Hippocampal formation (tissue), 2 donors: ENCODE results near the gene PTPRG.
A peak's percentile ranks its signal among the peaks of the same experiment; 100 is the strongest.

ENCODE experiments used
- DNase-seq, 2 donors: peaks; one replicate each; lab custom pipeline; 2025; lab: John Stamatoyannopoulos, UW

PTPRG gene

DNA sequence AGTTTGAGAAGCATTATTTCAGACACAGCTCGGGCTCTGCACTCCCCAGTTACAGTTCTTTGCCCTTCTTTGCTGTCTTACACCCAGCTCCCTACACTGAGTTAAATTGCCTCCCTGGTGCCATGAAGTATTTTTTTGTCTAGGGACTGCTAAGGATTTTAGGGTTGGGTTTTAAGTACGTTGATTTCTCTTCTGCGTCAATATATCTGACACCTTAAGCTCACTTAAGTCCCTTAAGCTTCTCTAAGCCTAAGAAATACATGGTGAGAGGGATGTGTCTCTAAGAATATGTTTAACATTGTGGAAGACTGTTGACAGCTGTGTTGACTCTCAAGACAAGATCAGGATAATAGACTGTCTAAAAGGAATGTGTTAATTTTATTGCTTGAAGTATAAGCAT is 400.5 kb downstream of the PTPRG start:
- no peak for DNase-seq

DNA sequence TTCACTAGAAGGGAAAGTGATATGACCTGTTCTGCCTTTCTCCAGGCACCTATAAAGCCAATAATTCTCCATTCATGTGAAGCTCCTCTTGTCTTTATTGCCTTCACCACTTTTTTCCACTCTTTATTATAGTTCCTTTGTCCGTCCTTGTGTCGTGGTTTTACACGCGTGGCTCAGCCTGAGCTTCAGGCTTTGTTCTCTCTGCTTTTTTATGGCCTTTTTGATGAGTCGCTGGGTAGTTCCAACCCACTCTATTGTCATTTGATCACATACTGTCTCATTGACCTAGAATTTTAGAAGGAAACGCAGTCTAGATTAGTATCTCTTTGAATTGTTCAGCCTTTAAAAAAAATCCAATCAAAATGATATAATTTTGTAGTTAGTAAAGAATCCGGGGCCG is 403.2 kb downstream of the PTPRG start:
- DNase-seq = no peak

DNA sequence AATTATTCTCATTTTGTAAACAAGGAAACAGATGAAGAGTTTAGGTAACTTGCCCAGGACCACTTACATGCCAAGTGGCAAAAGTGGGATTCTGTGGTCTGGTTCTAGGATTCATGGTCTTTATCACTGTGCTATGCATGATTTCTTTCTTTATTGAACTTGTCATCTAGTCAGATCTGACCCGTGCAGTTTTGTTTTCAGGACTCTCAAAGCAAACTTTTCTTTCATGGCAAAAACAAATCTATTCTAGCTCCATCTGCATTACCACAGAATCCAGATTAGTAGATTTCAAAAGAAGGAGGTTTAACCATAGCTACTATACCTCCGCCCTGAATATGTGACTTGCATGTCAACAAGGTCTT is 404.4 kb downstream of the PTPRG start:
- no peak for DNase-seq

DNA sequence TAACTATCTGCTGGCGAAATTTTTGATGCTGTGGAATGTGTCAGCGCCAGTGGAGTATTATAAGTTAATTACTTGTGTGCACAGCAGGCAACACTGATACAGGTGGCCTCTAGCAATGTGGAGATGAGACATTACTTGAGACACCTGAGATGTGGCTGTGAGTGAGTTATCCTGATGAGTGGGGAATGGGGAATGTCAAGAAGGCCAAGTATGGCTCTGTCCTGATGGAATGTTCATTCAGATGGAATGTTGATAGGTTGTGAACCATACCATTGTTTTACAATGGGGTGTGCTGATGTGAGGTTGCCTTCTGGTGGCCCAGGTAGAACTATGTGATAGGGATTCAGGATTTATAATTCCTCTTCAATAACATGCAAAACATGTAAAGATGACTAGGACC is 404.8 kb downstream of the PTPRG start:
- DNase-seq = no peak

DNA sequence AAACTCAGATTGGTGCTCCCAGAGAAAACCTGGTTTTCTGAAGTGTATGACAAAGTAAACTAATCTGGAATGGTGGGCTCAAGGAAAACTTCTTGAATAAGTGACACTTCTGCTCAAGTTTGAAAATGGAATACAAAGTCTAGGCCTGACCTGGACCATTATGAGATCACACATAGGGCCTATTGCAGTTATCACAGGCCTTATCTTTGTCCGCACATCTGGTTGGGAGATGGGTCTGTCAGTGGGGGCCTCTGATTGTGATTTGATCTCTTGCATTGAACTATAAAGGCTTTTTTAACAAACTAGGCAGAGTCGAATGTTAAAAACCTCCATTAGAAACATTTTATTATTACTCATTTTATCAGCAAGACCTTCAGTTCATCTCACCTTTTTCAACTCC is 405.6 kb downstream of the PTPRG start:
- no peak for DNase-seq

DNA sequence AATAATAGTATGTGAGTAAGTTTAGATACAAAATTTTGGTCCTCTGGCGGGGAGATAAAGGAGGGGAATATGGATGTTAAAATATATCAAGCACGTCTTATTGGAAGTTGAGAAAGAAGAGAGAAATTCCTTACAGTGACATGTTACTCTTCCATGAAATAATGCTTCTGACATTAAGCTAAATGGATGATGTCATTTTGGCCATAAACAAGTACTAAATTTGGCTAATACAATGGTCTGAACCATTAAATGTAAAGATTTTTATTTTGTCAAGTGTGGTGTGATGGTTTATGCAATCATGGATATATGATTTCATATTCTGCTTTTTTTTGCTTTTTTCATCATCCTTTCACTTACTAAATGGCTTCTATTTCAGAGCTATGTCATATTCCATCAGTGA is 406.6 kb downstream of the PTPRG start:
- DNase-seq = no peak

DNA sequence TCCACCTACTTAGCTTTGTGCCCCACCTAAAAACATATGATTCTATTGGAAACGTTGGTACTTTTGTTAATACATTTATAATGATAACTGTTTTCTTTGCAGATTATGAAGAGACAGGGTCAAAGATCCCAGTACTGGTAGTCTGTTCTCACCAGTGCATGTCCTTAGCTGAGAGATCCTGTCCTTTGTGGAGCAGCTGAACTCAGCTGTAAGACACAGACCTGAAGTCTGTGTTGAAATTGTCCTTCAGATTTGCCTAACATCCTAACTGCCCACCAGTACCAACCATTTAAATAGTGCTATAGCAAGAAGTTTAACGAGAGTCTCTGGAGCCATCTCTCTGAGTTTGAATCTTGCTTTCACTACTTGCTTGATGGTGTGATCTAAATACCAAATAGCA is 413.3 kb downstream of the PTPRG start:
- no peak for DNase-seq

DNA sequence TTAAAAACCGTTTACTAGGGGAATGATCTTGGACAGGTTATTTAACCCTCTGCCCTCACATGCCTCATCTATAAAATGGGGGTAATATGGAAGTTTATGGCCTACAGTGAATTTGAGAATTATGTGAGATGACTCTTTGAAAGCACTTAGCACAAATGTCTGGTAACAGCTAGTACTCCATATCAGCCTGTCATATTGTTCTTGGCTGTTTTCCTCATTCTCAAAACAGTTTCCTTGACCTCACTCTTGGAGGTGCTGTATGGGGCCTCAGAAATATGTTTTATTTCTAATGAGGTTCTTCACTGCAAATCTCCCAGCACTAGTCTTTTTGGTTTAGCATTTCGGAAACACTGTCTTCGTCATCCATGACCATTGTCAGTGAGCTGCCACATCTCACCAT is 413.8 kb downstream of the PTPRG start:
- no peak for DNase-seq

DNA sequence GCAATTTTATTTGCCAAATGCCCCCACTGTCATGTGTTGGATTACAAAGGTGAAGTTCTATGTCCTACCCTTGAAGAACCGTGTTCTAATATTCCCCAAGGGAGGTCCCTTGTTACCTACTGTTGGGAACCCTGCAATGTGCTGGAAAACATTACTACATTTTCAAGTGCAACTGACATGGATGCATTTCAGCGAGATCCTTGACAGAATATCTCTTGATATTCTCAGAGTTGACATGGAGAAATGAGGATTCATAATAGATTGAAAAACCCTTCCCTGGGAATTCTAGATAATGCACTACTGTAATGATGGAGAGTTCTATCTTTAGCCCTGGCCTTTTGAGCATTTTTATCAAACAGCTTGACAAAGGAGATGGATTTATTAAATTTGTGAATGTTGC is 414.6 kb downstream of the PTPRG start:
- DNase-seq = no peak

DNA sequence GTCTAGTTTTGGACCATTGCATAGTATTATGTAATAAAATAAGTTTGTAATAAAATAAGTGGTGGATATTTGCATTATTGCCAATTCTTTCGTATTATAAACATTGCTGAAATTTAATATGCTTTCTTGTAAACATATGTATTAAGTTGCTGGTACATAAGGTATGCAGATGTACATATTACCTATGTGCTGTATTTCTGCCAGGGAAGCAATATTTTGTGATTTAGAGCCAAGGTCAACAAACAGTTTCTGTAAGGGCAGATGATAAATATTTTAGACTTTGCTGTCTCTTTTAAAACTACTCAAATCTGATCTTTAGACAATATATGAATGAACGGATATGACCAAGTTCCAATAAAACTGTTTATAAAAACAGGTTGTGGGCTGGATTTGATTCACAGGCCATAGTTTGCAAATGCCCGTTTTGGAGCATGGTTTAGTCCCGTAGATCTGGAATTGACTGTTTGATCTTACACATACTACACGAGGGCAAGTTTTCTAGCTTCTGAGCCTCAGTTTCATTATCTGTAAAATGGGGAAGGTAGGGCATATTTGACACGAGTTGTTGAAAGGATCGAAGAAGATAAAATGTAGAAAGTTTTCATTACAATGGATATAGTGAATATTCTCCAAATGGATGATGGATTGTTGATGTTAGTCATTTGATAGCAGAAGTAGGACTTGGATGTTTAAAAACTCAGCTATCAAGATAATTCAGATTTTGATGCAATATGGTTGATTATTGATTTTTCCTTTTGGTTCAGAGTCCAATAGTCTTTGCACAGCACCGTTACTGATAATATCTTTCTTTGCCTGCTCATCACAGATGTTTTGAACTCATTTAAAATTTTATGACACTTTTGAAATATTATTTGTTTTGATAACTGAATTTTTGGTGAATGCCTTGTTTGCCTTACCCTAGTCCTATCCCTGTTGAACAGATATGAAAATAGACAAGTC is 417.4 kb downstream of the PTPRG start:
- DNase-seq = no peak

DNA sequence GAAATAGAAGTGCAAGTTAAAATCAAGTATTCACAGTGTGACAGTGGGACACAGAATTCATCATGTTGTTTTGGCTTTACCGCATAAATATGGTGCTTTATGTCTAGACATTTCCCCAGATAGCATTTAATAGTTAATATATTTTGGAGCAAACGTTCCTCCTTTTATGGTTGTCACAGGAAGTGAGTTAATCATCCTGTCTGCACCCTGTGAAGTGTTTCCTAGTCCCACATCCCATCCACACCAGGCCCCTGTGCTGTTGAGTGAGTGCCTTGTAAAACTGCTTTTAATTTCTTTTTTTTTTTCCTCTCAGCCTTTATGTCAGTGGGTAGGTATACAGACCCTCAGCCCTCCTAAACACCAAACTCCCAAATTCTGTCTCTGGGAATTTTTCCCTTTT is 418.3 kb downstream of the PTPRG start:
- no peak for DNase-seq

DNA sequence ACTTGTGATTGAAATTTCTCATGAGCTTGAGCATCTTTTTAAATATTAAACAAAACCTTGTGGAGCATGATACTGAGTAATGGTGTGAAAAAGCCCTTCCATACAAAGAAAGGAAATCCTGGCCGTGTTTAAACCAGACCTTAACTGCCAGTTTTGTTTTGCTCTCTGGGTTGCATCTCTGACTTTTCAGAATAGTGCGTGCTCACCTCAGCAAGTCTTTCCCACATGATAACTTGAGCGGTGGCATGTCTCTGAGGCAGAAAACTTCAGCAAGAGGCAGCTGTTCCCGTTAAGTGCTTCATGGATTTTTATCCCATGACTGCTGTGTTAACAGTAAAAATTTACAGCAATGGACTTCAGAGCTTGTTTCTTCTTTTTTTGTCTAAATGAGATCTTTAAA is 418.7 kb downstream of the PTPRG start:
- DNase-seq = no peak

DNA sequence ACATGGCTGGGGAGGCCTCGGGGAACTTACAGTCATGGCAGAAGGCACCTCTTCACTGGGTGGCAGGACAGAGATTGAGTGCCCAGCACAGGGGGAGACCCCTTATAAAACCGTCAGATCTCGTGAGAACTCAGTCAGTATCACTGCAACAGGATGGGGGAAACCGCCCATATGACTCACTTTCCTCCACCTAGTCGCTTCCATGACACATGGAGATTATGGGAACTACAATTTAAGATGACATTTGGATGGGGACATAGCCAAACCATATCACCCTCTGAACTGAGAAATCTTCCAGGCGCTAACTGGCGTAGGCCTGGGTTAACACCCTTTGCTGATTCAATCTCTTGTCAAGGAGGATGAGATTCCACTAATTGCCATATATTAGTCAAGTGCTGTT is 419.7 kb downstream of the PTPRG start:
- DNase-seq = no peak

DNA sequence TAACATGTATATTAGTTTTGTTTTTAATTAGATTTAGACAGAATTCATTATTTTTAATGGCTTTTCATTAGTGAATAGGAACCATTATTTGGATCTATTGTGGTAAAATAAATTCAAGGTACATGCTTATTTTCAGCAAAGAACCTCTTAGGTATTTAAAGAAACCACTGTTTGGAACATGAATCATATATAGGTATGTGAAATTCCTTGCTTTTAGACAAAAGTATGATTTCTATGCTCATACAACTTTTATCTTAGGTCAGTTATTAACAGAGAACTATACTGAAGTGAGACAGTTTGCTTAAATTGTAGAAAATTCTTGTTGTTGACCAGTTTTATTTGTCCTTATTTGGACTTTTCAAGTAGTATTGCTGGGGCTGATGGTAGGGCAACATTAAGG is 422.1 kb downstream of the PTPRG start:
- DNase-seq = no peak

DNA sequence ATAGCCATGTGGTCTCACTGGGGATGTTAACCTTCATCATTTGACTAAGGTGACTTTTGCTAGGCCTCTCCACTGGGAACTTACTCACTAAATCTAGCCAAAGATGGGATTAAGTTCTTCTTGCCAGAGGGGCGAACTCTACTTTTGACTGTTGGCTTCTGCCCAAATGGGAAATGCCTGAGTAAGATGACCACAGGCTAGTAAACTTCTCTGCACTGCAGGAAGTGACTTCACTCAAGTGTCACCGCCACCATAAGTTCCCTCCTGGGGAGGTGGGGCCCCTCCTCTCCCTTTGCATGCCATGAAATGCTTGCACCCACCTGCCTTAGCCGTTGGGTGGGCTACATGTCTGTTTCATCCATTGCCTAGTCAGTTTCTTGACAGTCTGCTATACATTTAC is 423.6 kb downstream of the PTPRG start:
- DNase-seq = no peak

DNA sequence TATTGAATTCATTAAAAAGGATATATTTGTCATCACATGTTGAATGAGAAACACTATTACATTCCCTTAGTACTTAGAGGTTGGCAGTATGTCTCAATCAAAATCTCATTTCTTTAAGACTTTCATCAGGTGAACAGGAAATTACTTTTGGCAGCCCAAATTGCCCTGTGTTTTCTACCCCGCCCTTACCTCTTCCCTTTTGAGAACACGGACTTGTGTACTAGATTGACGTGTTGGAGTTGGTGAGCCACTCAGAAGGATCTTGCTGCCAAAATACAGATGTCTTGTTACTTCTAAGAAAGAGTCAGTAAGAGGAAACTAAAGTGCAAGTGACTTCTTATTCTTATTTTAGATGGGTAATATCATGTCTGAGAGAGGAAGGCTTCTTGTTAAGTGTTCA is 425.1 kb downstream of the PTPRG start:
- no peak for DNase-seq

DNA sequence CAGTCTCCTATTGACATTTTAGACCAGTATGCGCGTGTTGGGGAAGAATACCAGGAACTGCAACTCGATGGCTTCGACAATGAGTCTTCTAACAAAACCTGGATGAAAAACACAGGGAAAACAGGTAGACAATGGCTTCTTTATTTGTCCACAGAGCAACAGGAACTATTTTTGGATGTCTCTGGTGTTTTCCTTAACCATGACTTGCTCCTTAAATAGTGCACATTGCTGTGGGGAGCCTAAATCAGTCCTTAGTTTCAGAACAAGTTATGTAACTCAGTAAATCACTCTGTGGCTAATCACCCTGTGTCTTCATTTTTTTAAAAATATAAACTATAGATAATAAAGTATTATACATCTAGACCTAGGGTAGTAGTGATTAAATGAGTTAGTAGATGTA is 428.3 kb downstream of the PTPRG start:
- DNase-seq = no peak

DNA sequence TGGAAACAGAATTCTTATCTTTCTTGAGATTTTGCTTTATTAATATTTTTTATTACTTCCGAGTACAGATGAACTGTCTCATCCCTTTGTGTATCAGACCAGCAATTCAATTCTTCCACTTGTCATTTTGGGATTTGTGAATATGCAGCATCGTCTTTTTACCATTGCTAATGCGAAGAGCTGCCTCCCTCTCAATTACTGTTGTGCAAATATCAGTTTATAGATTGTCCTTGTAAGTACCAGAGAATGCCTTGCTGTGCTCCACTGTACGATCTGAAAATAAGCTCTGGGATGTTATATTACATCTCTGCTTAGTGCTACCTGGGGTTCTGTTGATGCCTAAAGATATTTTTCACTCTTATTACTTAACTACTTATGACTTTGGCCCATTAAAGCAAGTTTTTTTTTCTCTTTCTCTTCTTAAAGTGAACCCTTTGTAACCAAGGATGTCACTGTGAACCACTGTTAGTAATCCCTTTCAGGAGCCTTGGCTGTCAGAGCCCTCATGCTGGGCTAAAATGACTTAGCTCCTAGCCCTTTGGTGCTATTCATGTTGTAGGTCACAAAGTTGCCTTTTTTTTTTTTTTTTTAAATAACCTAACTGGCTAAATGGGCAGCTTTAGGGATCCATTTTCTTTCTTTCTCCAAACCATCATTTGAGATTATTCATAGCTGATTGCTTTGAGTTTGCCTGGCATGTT is 429.1 kb downstream of the PTPRG start:
- no peak for DNase-seq

DNA sequence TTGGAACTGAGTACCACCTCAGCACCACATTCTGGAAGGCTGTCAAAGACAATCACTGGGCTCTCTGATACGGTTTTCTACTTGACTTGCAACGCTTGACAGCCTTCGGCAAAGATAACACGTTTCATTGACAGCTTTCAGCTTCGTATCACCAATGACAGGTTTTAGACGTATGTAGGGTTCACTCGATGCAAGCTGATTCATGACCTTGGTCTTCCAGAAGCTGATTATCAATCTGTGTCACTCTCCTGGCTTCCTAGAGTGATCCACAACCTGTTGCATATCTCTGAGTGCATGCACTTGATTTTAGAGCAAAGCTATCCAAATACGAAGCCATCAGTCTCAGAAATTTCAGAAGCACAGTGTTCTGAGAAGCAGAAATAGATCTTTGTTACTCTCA is 430.3 kb downstream of the PTPRG start:
- no peak for DNase-seq

DNA sequence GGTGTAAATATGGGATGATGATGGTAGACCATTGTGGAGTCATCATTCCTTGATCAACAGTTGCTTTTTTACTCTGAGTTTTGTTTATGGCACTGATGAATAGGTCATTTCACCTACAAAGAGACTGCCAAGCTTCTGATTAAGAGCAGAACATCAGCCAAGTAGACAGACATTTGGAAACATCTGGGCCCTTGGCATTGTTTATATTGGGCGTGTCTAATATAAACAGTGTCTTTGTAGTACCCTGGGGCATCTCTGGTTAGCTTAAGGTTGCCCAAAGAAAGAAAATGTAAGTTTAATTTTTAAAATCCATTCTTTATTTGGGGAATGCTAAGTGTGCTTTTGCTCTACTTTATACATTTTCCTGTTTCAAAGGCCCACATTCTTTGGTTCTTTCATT is 435.0 kb downstream of the PTPRG start:
- DNase-seq = no peak

DNA sequence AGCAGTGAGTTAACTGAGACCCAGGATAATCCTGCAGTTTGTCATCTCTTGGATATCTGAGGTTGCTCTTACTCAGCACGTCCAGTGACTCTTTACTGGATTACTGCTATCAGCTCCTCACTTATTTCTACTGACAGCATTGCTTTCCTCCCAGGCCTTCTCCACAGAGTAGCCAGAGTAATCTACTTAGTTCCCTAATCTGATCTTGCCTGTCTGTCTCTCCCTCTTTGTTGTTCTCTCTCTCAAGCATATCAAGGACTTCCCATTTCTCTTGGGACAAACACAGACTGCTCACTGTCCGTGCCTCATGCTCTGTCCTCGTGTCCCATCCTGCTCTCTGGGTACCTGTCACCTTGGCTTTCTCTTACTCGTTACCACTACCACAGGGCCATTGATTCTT is 435.7 kb downstream of the PTPRG start:
- no peak for DNase-seq

DNA sequence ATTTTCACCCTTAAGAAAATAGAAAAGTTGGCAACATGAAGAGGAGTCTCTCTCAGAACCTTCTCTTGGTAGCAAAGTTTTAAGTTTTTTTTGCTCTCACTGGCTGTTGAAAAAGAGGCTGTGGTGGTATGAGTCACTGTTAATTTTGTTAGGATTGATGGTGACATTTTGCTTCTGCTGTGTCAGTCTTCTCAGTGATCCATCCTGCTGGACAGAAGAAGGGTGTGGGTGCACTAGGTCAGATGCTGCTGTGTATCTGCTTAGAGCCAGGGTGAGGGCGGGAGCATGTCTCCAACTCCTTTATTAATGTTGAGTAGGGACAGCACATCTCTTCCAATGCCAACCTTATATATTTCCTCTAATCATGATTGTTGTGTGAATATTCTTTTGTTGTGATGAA is 442.5 kb downstream of the PTPRG start:
- DNase-seq = no peak

DNA sequence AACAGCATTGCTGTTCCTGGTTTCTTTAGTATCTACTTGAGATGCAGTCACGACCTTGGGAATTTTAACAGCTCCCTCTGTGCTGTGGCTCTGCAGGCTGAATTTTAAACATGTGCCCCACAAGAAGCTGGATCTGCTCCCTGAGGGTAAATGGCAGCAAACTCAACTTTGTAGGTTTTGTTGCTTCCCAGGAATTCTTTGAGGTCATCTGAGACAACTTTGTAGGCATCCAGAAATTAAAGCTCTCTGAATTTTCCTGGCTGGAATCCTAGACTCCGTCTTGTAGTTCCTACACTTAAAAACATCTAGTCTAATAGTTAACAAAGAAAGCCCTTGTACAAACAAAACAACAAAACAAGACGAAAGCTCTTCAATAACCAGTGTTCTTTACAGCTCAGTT is 445.7 kb downstream of the PTPRG start:
- DNase-seq = peak; percentile 3 to 39

DNA sequence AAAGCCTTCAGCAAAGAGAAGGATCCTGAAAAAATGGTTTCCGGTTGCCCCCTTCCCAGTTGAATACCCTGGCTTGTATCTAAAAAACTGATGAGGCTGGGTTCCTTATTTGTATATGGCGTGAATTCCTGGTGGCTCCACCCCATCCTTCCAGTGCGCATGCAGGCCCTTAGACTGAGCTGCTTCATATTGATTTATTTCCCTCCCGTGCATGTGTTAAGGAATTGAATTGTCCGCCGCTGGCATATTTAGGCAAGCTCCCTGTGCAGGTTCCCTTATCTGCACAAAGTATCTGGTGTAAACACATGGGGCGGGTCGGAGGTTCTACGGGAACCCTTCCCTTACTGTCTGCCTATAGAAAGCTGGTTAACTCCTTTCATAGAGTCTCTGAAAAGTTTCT is 449.6 kb downstream of the PTPRG start:
- DNase-seq = no peak
